ENCODE data around the gene CCL16.

Gene CCL16

DNA sequence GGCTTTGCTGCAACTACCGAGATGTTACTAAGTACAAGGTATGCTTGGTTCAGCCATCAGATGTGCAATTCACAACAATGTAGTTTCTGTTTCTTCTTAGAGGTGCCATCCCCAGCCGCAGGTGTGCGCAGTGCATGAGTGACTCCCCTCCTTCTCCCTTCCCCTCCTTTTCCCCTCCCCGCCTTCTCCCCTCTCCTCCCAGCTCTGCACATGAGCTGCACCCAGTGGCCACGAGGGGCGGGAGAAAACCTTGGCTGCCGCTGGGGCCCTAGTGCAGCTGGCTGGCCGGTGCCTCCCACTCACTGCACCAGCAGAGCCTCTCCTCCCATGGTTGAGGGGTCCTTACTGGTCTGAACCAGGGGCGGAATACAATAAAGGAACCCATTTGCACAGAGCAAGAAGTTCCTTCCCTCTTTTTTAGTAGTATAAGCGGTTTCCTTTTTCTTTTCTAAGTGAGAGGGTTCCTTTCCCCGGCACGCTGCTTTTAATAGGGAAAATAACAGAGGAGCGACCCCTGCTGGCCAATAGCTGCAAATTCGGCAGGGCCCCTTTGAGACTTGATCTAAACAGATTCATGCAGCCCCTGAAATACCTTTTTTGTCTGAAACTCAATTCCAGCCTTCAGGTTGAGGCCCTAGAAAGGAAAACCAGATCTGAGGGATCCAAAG, 27.8 kb upstream of the CCL16 start:
- Histone ChIP-seq H3K27ac (ENCODE audit: low read depth, low read length) (no peak overlapping the region), H3K36me3 (ENCODE audit: low read length) (no peaks in the 10 kb centered on the region), H3K27me3 (ENCODE audit: low read length) (no peaks in the 10 kb centered on the region), H3K9ac (ENCODE audit: low read length) (no peak overlapping the region), H3K4me2 (ENCODE audit: low read depth, low read length, poor library complexity, severe bottlenecking) (peak overlapping the region; percentile 29), H3K9me3 (ENCODE audit: insufficient read depth, low read length) (peaks cover 6% of the 10 kb centered on the region; the same call in 1 of the 2 replicates), H3K9me2 (replicated peaks; ENCODE audit: insufficient read depth, low read length) (no peaks in the 10 kb centered on the region), H3F3A (ENCODE audit: insufficient read depth) (no peaks in the 10 kb centered on the region), H4K20me1 (ENCODE audit: low read depth, low read length) (no peaks in the 10 kb centered on the region), H2AFZ (ENCODE audit: low read depth, low read length, severe bottlenecking) (peak overlapping the region; percentile 5), H3K79me2 (ENCODE audit: insufficient read depth, low read length) (no peaks in the 10 kb centered on the region), H3K4me3 (ENCODE audit: insufficient read depth, low read length, poor library complexity, severe bottlenecking) (no peak overlapping the region)
- peak; percentile 62 for TF ChIP-seq CTCF (IDR thresholded peaks at IDR 0.05; ENCODE audit: insufficient read depth, low read length, poor library complexity, severe bottlenecking)
- TF ChIP-seq EZH2phosphoT487 (conservative IDR thresholded peaks at IDR 0.05; ENCODE audit: low read length), result no peak

DNA sequence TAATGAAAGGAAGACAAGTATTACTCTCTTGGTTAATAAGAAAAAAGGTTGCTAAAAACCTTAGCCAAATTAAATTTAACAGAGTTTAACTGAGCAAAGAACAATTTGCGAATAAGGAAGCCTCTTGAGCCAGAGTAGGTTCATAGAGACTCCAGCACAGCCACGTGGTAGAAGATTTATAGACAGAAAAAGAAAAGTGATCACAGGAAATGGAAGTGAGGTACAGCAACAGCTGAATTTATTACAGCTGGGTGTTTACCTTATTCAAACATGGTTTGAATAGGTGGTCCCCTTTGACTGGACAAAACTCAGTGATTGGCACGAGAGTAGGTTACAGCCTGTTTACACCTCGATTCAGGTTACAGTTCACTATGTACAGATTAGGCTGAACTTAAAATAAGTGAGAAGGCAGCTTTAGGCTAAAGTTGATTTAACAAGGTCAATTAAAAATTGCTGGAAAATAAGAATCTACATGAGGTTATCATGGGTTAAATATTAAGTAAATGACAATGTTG, 23.4 kb upstream of the CCL16 start:
- Histone ChIP-seq H4K20me1 (ENCODE audit: low read depth, low read length) (no peaks in the 10 kb centered on the region), H3K9me2 (replicated peaks; ENCODE audit: insufficient read depth, low read length) (no peaks in the 10 kb centered on the region), H3K36me3 (ENCODE audit: low read length) (no peaks in the 10 kb centered on the region), H3K4me2 (ENCODE audit: low read depth, low read length, poor library complexity, severe bottlenecking) (no peak overlapping the region), H3K27ac (ENCODE audit: low read depth, low read length) (no peak overlapping the region), H3K79me2 (ENCODE audit: insufficient read depth, low read length) (no peaks in the 10 kb centered on the region), H3K27me3 (ENCODE audit: low read length) (no peaks in the 10 kb centered on the region), H2AFZ (ENCODE audit: low read depth, low read length, severe bottlenecking) (no peak overlapping the region), H3K4me3 (ENCODE audit: insufficient read depth, low read length, poor library complexity, severe bottlenecking) (no peak overlapping the region), H3F3A (ENCODE audit: insufficient read depth) (no peaks in the 10 kb centered on the region), H3K9ac (ENCODE audit: low read length) (no peak overlapping the region), H3K9me3 (ENCODE audit: insufficient read depth, low read length) (peaks cover 2% of the 10 kb centered on the region; the same call in 1 of the 2 replicates)
- TF ChIP-seq CTCF (IDR thresholded peaks at IDR 0.05; ENCODE audit: insufficient read depth, low read length, poor library complexity, severe bottlenecking) (no peak), EZH2phosphoT487 (conservative IDR thresholded peaks at IDR 0.05; ENCODE audit: low read length) (no peak)

GRCh38 chr17:36002631-36003030, 21.3 kb upstream of the CCL16 start:
- H3K27me3 ChIP-seq (ENCODE audit: low read length), result no peaks in the 10 kb centered on the region

More at GRCh38 chr17:36002631-36003030, 21.3 kb upstream of the CCL16 start:
- no peaks in the 10 kb centered on the region for H3F3A ChIP-seq (ENCODE audit: insufficient read depth)
- H3K36me3 ChIP-seq (ENCODE audit: low read length), result no peaks in the 10 kb centered on the region
- no peak overlapping the region for H2AFZ ChIP-seq (ENCODE audit: low read depth, low read length, severe bottlenecking)
- H3K9ac ChIP-seq (ENCODE audit: low read length), result no peak overlapping the region
- TF ChIP-seq CTCF (IDR thresholded peaks at IDR 0.05; ENCODE audit: insufficient read depth, low read length, poor library complexity, severe bottlenecking) (no peak), EZH2phosphoT487 (conservative IDR thresholded peaks at IDR 0.05; ENCODE audit: low read length) (no peak)
- no peak overlapping the region for H3K4me3 ChIP-seq (ENCODE audit: insufficient read depth, low read length, poor library complexity, severe bottlenecking)
- no peaks in the 10 kb centered on the region for H4K20me1 ChIP-seq (ENCODE audit: low read depth, low read length)
- no peaks in the 10 kb centered on the region for H3K9me3 ChIP-seq (ENCODE audit: insufficient read depth, low read length)
- H3K4me2 ChIP-seq (ENCODE audit: low read depth, low read length, poor library complexity, severe bottlenecking), result no peak overlapping the region
- H3K27ac ChIP-seq (ENCODE audit: low read depth, low read length), result no peak overlapping the region
- no peaks in the 10 kb centered on the region for H3K9me2 ChIP-seq (replicated peaks; ENCODE audit: insufficient read depth, low read length)
- H3K79me2 ChIP-seq (ENCODE audit: insufficient read depth, low read length), result no peaks in the 10 kb centered on the region

Measured in SU-DHL-6 (cell line).